Stimulated activated CD8-positive, alpha-beta memory T cell treated with anti-CD3 and anti-CD28 coated beads, Interleukin-15, amount 100 ng/mL, for 4 hours (primary cell): ENCODE results near the gene CSF1R.

Experiments used
- DNase-seq, 2 donors: peaks; one replicate each; pipeline ENCODE4 v3.0.0-alpha.2; 2020; ENCODE audit warnings: low read depth in 2 of 2

The CSF1R gene

DNA sequence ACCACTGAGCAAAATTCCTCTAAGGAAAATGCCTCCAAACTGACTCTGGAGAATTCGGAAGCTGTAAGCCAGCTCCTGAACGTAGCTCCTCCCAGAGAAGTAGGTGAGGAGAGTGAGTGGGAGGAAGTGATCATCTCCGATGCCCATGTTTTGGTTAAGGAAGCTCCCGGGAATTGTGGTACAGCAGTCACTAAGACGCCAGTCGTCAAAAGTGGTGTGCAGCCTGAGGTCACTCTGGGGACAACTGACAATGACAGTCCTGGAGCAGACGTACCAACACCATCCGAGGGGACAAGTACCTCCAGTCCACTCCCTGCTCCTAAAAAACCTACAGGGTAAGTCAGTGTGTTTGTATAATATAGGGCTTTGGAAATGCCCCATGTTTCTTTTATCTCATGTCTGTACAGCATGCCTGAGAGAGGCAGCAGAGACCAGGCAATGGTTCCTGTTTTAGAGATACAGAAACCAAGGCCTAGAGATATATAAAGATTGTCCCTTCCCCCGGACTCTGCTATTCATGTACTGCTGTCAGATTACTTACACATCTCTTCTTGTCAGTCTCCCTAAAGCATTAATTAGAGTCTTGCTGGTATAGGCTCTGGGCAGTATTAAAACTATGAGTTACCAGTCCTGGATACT lies 61.9 kb downstream of the CSF1R start:
- no peak for DNase-seq

GRCh38 chr5:150023136-150023535 lies 63.2 kb downstream of the CSF1R start:
- DNase-seq: no peak

GRCh38 chr5:150022681-150023080 lies 63.7 kb downstream of the CSF1R start:
- DNase-seq: no peak

- DNase-seq: no peak
These were observed 64.2 kb downstream of the CSF1R start for GRCh38 chr5:150022158-150022531.

GRCh38 chr5:150021491-150022157 lies 64.7 kb downstream of the CSF1R start:
- no peak for DNase-seq

- DNase-seq: no peak
These were observed 66.1 kb downstream of the CSF1R start for GRCh38 chr5:150020249-150020648.

GRCh38 chr5:150017226-150018005 lies 68.9 kb downstream of the CSF1R start:
- no peak for DNase-seq

GRCh38 chr5:150016537-150016936 lies 69.8 kb downstream of the CSF1R start:
- no peak for DNase-seq

DNA sequence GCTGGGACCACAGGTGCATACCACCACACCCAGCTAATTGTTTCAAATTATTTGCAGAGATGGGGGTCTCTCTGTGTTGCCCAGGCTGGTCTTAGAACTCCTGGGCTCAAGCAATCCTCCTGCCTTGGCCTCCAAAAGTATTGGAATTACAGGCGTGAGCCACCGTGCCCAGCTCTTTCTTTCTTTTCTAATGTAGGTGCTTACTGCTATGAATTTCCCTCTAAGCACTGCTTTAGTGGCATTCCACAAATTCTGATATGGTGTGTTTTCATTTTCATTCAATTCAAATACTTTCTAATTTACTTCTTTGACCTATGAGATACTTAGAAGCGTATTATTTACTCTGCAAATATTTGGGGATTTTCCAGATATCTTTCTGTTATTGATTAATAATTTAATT lies 70.9 kb downstream of the CSF1R start:
- DNase-seq: no peak

- no peak for DNase-seq
These were observed 71.9 kb downstream of the CSF1R start for GRCh38 chr5:150014456-150014855.

DNA sequence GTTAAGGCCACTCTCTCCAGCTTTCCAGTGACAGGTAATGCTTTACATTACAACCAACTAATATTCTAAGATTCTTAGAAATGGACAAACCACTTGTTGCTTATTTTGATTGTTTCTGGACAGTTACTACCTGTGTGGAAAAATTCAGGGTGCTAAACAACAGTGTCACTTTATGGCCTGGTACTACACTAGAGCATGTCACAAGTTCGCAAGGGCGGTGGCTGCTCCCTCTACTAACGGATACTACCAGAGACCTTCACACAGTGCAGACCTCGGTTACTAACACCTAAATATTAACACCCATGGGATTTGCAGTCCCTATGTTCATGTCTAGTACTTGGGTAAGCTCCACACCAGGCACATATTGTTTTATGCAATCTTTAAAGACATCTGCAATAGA lies 72.4 kb downstream of the CSF1R start:
- DNase-seq: no peak

DNA sequence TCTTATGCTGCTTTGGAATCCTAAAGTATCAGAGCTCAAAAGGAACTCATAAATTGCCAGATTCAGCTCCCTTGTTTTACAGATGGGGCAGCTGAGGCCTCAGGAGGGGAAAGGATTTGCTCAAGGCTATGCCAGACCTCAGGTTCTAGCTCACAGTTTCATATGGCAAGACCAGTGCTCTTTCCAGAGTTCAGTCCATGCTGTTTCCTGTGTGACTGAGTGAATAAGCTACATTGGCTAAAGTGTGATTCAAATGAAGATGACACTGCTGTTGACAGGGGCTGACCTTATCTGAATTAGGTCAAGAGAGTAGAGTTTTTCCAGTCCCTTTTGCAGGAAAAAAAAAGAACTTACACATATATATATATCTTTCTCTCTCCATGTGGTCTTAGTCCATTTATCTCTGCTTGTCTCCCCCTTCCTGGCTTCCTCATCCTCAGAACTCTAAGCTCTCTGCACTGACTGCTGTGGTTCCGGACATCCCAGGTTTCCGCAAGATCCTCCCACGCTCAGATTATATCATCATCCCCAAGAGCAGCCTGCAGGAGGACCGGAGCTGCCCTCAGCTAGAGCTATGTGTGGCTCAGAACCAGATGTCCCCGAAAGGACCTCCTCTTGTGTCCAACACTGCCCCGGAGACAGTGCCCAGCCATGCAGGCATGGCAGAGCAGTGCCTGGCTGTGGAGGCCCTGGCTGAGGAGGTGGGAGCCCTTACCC lies 76.5 kb downstream of the CSF1R start:
- DNase-seq: no peak

GRCh38 chr5:150007050-150007449 lies 79.3 kb downstream of the CSF1R start:
- DNase-seq: no peak

DNA sequence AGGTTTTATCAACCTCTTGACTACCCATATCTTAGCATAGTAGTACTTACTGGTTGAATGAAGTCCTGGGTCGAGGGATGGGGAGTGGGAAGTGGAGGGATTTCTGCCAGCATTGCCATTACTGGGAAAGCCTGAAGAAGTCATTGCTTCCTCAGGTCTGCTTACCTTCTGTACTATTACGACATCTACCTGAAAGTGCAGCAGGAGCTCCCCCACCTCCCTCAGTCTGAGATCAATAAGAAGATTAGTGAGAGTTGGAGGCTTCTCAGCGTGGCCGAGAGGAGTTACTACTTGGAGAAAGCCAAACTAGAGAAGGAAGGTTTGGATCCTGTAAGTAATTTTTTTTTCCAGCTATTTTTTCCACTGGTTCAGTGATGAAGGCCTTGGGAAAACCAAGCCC lies 80.0 kb downstream of the CSF1R start:
- no peak for DNase-seq
